GM21717 (cell line): Measurements from ENCODE around the gene RNF103.

Source experiments
- ATAC-seq: cut with Tn5 transposase; IDR thresholded peaks from one replicate; pipeline ENCODE4 v1.9.1; 2021; ENCODE audit warnings: mild to moderate bottlenecking, moderate library complexity; ENCODE audit not compliant: unreplicated experiment

The RNF103 gene

GRCh38 chr2:86577817-86578456 is 45.7 kb downstream of the RNF103 start:
- ATAC-seq, result no peak

- no peak for ATAC-seq
These were observed 53.6 kb downstream of the RNF103 start for GRCh38 chr2:86570059-86570458.

- ATAC-seq, result no peak
These were observed 56.9 kb downstream of the RNF103 start for GRCh38 chr2:86566821-86567190.

GRCh38 chr2:86566158-86566820 is 57.4 kb downstream of the RNF103 start:
- ATAC-seq, result no peak

GRCh38 chr2:86563650-86564061 is 60.0 kb downstream of the RNF103 start:
- ATAC-seq, result no peak

GRCh38 chr2:86562922-86563649 is 60.6 kb downstream of the RNF103 start, which contains the start of gene CHMP3:
TSS of gene CHMP3 (minus strand) at chr2:86563443. CDS start at chr2:86563348, 95 bp downstream.
- peak; percentile 90 for ATAC-seq

- ATAC-seq, result no peak
These were observed 61.2 kb downstream of the RNF103 start for GRCh38 chr2:86562485-86562921.

- ATAC-seq, result no peak
These were observed 65.8 kb downstream of the RNF103 start for GRCh38 chr2:86557836-86558235.

GRCh38 chr2:86556508-86556907 is 67.2 kb downstream of the RNF103 start:
- no peak for ATAC-seq
